NB4 (cell line): Measurements from ENCODE around the gene FBN1.

ENCODE experiments used
- DNase-seq: peaks from one replicate; pipeline ENCODE4 v3.0.0; 2010; ENCODE audit warnings: low read depth
- H3K4me3 ChIP-seq: one replicate; pipeline ENCODE4 v1.5.1; 2011; ENCODE audit warnings: mild to moderate bottlenecking, low read depth, low read length, moderate library complexity
- CTCF ChIP-seq: IDR thresholded peaks from one replicate; pipeline ENCODE4 v1.5.1; 2012; ENCODE audit warnings: low read depth, low read length
- MAX ChIP-seq: IDR thresholded peaks from 2 replicates; pipeline ENCODE4 v1.6.1; 2011; ENCODE audit warnings: low read depth, low read length
- MYC ChIP-seq: IDR thresholded peaks from 2 replicates; pipeline ENCODE4 v1.6.1; 2011; ENCODE audit warnings: low read depth, low read length
- POLR2A ChIP-seq: IDR thresholded peaks from 2 replicates; pipeline ENCODE4 v1.6.1; 2011; ENCODE audit warnings: mild to moderate bottlenecking; ENCODE audit not compliant: insufficient read length; ENCODE audit errors: extremely low read depth

FBN1 gene

GRCh38 chr15:48643776-48644466 is 1.6 kb downstream of the FBN1 start:
- TF ChIP-seq POLR2A (no peak), MYC (no peak), CTCF (no peak), MAX (no peak)
- no peak overlapping the region for H3K4me3 ChIP-seq
- DNase-seq: no peak

GRCh38 chr15:48643206-48643605 is 2.3 kb downstream of the FBN1 start:
- no peak for DNase-seq
- TF ChIP-seq MYC: no peak
- no peak for TF ChIP-seq CTCF
- TF ChIP-seq MAX: no peak
- no peak for TF ChIP-seq POLR2A
- no peak overlapping the region for H3K4me3 ChIP-seq

GRCh38 chr15:48642795-48643194 is 2.7 kb downstream of the FBN1 start:
- TF ChIP-seq POLR2A (no peak), CTCF (no peak), MAX (no peak), MYC (no peak)
- no peak overlapping the region for H3K4me3 ChIP-seq
- DNase-seq: peak; percentile 12

GRCh38 chr15:48641416-48641815 is 4.1 kb downstream of the FBN1 start:
- no peak overlapping the region for H3K4me3 ChIP-seq
- TF ChIP-seq MYC: no peak
- TF ChIP-seq CTCF: no peak
- no peak for TF ChIP-seq POLR2A
- no peak for TF ChIP-seq MAX
- peak; percentile 12 for DNase-seq

GRCh38 chr15:48638963-48639362 is 6.5 kb downstream of the FBN1 start:
- TF ChIP-seq CTCF (no peak), MYC (no peak), MAX (no peak), POLR2A (no peak)
- no peak for DNase-seq
- no peak overlapping the region for H3K4me3 ChIP-seq

- DNase-seq: no peak
- TF ChIP-seq MYC (no peak), POLR2A (no peak), CTCF (no peak), MAX (no peak)
- H3K4me3 ChIP-seq: no peak overlapping the region
Observed at GRCh38 chr15:48637639-48638038, 7.9 kb downstream of the FBN1 start.
